HG03457 (cell line): Measurements from ENCODE around the gene DDO.

Source experiments
- ATAC-seq: cut with Tn5 transposase; IDR thresholded peaks from one replicate; pipeline ENCODE4 v1.9.1; 2021; ENCODE audit warnings: moderate number of reproducible peaks; ENCODE audit not compliant: unreplicated experiment

Gene DDO

DNA sequence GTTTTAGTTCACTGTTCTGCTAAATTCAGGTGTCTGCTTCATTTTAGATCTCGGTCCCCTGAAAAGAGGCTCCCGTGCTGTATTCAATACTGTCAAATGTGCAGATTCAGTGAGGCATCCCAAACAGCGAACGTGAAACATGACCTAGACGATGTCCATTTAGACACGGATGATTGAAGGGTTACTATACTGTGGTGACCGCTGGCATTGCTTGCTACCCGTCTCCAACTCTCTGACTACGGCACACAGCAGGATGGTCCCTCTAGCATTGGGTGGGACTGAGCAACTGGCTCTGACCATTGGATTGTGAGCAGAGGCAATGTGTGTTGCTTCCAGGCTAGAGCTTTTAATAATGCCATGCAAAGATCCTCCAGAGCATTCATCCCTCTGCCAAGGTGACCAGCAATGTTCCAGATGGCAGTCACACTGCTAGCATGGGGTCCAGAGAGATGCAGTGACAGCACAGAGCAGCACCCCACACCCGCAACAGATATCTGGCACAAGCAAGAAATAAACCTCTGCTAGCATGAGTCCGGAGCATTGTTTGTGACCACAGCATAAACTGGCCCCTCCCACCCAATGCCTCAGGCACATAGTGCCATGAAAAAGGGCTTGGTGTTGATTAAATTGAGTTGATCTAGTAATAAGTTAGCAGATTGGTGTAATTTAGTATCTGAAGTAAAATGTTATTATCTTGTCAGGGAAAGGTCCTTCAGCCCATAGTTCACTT lies 66.2 kb downstream of the DDO start:
- no peak for ATAC-seq

DNA sequence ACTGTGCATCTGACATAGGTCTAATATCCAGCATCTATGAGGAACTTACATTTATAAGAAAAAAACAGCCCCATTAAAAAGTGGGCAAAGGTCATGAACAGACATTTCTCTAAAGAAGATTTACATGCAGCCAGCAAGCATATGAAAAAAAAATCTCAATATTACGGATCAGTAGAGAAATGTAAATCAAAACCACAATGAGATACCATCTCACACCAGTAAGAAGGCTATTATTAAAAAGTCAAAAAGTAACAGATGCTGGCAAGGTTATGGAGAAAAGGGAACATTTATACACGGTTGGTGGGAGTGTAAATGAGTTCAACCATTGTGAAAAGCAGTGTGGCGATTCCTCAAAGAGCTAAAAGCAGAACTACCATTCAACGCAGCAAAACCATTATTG lies 70.3 kb downstream of the DDO start:
- no peak for ATAC-seq

GRCh38 chr6:110342759-110343158 lies 72.6 kb downstream of the DDO start:
- no peak for ATAC-seq
